ENCODE data around the gene RWDD2A.
"Not testable (repeated sequence)": the region's sequence is repeated elsewhere in the genome, so short reads cannot be mapped to it uniquely, and the experiment has no call there.

The RWDD2A gene

DNA sequence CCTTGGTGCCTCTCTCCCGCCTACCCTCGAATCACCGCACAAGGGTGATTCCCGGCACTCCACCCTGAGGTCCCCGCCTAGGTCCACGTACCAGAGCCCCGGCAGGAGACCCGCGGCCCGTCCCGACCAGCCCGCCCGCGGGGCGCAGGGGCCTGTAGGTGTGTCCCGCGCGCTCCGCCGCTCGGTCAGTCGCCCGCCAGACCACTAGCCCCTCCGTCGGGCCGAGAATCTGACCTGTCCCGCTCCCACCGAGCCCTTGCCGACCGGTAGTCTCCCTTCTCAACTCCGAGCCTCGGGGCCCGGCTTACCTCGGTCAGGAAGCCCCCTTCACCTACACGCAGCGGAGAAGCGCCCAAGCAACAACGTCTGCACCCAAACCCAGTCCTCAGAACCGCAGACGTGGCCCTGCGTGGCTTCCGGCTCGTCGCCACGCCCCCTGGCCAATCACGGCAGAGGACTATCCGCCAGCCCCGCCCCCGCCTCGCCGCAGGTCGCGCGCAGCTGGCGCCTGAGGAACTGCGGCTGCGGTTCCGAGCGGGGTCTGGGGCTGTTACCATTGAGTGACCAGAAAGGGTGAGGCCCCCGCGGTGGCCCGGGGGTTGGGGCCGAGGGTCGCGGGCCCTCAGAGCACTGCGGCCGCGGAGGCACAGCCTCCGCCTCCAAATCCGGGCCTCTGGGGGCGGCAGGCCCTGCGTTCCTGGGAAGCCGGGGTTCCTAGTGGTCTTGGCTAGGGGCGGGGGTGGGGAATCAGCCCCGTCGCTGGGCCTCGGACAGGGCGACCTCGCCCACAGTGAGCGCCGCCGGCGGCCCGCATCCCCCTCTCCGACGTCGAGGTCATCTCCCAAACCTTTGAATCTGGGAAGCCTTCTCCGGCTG lies at the start of gene RWDD2A, which contains the start of gene PGM3:
Gene RWDD2A, plus strand, starts transcription at position 487 of the 876 bp plus-strand sequence. CDS start 1,095 bp downstream, outside the sequence.
Gene PGM3, minus strand, starts transcription at position 395 of the 876 bp plus-strand sequence. CDS start 2,253 bp downstream, outside the sequence.
- DNase-seq = peak; percentile 96

DNA sequence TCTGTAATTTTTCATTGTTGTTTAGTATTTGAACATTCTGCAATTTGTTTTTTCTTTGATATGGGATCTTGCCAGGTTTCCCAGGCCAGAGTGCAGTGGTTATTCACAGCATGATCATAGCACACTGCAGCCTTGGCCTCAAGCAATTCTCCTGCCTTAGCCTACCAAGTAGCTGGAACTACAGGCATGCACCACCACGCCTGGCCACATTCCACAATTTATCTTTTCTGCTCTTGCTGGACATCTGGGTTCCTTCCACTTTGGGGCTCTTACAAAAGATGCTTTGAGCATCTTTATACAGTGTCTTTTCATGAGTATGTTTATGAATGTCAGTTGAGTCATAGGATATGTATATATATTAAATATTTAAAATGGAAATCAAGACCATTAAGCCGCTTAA lies 42.0 kb upstream of the RWDD2A start:
- DNase-seq = no peak

DNA sequence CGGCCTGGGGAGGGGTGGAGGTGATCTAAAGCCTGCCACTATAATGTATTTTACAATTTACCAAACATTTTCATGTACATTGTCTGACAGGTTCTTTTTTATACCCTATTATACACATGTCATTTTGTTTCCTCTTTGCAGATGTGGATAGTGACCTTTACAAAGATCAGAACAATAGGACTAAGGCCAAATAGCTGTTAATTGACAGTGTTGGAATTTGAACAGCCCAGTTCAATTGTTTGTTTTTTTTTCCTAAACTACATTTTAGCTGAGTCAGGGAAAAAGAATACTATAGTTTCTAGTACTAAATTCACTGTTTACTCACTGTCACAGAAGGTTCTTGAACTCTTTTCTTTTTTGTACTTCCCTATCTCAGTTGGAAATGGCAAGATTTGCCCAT lies 40.2 kb upstream of the RWDD2A start:
- no peak for DNase-seq

DNA sequence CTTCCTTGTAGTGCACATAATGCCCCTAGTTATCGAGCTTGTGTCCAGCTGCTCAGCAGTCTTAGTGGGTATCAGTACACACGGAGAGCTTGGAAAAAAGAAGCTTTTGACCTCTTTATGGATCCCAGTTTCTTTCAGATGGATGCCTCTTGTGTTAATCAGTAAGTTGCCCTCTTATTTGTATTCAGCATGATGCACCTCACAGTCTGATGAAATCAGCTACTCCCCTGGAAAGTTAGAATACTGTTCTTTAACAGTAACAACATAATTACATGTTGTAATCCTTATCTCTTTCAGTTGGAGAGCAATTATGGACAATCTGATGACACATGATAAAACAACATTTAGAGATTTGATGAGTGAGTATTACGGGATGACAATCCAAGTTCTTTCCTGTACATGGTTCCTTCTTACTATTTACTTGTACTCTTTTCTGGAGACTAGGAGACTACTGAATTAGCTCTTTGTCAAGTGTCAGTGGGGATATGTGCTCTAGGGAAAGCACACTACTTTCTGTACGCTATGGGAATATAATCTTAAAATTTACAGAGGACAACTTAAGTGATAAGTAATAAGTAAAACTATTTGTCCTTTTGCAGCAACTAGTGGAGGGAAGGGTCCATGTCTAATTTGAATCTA lies 39.2 kb upstream of the RWDD2A start:
- no peak for DNase-seq

DNA sequence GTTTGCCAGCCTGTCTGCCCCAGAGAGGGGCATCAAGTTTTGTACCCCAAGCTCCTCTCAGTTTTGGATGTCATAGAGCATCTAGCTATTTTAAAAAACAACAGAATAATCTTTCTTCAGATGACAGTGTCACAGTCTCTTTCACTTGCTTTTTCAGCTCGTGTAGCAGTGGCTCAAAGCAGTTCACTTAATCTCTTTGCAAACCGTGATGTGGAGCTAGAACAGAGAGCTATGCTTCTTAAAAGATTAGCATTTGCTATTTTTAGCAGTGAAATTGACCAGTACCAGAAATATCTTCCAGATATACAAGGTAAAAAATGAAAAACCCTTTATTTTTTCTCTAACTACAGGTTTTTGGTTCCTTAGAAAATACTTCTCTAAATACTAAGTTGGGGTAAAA lies 37.4 kb upstream of the RWDD2A start:
- DNase-seq = no peak

DNA sequence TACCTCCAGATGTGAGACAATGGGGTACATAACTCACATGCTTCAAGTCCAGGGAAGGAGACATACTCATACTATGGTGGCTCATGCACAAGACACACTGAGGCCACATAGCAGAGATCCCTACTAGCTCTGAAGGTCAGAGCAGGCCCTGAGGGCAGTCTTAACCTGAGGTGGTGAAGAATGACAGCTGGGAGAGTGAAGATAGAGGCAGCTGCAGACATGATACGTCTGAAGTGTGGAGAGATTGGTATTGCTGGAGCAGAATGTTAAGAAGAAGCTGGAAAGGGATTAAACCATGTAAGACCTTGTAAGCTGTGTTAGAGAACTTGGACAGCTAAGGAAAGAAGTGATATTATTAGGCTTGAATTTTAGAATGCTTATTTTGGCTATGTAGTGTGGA lies 33.0 kb upstream of the RWDD2A start:
- no peak for DNase-seq

DNA sequence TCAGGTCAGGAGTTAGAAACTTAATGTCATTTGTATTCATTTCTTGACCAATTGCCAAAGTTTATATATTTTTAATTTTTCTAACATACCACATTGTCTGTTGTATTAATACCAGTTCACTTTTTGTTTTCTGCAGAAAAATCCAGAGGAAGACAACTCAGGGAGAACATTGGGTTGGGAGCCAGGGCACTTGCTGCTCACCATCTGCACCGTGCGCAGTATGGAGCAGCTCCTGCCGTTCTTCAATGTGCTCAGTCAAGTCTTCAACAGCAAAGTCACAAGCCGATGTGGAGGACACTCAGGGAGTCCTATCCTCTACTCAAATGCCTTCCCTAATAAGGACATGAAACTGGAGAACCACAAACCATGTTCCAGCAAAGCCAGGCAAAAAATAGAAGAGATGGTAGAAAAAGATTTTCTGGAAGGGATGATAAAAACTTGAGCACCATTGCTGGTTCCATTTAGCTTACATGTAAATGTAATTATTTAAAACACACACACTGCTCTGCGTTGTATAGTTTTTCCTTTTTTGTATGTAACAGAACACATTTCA lies 25.4 kb upstream of the RWDD2A start:
- no peak for DNase-seq

DNA sequence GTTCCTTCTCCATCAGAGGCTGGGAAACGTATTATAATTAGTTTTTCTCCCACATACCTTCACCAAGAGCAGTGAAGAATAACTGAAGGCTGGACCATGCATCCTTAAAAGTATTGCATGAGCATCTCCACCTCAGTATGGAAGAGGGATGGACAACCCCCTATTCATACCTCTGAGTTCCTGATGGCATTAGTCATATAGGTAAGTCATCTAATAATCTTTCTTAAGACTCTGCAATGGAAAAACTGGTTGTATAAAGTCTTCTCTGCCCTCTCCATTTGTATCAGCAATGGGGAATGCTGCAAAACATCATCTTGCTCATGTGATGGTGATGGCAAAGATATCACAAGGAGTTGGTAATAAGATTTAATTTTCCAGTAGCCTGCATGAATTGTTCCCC lies 24.6 kb upstream of the RWDD2A start:
- no peak for DNase-seq

DNA sequence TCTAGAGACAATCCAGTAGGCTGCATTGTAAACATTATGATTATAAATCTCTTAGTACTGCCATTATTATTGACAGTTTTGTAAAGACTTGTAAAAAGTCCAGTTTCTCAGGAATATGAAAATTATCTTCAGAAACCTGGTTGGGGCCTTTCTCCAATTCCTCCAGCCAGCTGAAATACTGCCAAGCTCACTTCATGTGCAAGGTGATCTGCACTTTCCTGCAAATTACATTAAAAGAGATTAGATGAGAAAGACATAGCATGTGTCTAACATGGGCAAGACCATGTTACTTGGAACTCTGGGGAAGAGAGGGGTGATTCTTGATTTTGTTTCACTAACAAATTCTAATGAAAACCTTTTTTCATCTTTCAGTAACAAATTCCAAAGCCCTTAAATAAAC lies 24.1 kb upstream of the RWDD2A start:
- no peak for DNase-seq

DNA sequence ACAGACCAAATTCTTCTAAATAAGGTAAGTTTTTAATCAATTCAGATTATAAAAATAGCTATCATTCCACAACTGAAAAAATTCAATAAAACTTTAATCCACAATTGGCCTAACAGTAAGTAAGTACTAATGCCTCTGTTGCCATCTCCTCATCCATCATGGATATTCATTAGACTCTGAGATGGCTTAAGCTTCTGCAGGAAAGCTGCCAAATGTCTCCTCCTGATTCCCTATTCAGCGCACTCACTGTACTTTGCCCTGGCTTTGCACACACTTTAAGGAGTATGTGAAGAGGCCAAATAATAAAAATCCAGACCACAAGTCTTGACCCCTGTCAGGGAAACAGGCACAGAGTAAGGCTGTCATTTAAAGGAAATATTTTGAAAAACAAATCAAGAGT lies 23.6 kb upstream of the RWDD2A start:
- no peak for DNase-seq

DNA sequence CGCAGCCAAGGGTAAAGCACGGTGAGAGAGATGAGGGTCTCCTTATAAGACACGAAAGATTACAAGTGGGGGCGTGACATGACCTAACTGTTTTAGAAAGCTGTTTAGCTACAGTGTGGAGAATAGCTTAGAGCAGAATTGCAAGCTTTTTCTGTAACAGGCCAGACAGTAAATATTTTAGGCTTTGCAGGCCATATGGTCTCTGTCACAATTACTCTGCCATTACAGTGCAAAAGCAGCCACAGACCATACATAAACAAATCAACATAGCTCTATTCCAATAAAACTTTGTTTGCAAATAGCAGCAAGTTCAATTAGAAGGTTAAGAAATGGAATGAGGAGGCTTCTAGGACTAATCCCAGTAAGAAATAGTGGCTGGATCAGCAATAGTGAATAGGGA lies 16.9 kb upstream of the RWDD2A start:
- DNase-seq = no peak

DNA sequence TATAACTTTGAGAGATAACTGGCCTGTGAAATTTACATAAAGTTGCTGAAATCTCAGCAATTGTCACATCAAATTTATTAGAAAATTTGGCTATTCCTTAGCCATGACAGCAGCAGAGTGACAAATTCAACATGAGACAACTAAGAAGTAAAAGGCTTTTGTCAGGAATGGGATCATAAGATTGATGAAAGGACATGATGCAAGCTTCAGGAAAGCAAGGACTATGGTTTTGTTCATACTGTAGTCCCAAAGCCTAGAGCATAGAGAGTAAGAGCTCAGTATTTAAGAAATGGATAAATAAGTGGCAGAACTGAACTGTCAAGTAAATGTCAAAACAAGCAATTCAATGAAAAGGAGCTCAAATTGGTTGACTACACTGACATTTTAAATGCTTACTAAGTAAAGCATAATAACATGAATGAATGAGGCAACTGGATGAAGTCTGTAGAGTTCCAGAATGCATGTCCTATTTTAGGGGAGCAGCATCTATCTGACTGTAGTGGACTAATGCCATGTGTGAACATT lies 12.7 kb upstream of the RWDD2A start:
- DNase-seq = no peak

DNA sequence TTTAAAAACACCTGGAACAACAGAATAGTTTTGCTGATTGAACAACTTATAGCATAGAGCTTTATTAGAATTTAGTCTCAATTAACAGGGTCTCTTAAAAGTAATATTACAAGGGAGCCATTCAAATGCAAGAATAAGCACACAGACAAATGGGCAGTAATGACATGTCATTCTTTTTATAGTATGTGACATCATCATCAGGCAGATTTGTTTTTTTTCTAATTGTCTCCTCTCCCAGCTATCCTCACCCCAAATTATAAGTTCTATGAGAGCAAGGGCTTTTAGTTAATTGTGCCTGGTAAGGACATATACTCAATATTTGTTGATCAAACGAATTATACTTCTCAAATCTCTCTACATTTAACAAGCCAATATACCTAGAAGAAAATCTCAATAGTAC lies 11.0 kb upstream of the RWDD2A start:
- DNase-seq = no peak

DNA sequence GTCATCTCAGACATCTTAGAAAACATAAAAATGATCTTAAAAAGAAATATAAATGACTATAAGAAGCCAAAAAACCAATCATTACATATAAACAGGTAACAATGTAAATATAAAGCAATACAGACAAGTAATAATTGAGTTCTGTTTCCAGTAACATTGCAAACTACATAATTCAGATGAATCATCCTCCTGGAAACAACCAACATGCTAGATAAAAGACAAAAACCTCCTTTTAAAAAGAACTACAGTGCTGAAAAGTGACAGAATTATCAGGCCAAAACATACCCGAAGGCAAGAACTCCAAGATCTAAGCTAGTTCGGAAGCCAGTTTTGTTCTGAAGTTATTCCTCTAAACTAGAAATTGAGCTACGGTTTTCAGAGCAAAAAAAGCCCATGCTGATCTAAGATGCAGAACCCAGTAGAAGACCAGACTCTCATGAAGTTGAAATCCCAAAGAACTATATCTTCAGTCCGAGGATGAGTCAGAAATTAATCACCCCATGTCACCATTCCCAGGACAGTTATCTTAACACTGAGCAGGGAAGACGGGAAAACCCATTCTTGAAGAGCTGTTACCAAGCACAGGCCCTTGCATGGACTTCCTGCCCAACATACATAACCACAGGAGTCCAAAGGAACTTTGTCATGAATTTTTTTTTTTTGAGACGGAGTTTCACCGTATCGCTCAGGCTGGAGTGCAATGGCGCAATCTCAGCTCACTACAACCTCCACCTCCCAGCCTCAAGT lies 9.9 kb upstream of the RWDD2A start:
- DNase-seq = no peak

DNA sequence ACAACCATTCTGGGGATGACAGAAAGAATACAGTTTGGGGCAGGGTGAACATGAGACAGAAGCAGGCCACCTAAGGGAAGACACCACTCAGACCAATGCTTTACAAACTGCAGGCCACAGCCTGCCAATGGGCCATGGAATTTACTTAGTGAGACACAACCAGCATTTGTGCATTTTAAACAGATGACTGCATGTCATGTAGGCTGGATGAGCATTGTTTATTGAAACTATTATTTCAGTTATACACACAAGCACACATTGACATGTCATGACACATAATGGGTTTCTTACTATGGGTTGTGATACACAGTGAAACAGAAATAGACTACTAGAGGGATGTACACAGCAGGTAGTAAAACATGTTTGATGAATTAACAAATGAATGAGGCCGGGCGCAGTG lies 8.1 kb upstream of the RWDD2A start:
- no peak for DNase-seq

DNA sequence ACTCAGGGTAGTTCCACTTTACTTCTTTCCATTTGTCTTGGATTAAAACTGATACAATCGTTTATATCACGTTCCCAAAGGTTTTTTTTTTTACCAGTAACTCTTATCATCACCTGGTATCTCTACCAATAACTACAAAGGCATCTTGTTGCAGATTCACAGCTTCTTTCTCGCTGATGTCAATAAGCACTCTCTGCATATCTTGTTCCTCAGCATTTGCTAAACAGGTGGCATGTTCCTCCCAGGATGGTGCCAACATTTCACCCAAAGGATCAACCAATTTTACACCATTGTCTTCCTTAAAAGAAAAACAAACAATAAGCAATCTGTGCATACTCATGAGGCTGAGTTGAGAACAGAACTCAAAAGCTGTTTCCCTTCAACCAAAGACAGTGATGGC lies 4.7 kb upstream of the RWDD2A start:
- DNase-seq = no peak

DNA sequence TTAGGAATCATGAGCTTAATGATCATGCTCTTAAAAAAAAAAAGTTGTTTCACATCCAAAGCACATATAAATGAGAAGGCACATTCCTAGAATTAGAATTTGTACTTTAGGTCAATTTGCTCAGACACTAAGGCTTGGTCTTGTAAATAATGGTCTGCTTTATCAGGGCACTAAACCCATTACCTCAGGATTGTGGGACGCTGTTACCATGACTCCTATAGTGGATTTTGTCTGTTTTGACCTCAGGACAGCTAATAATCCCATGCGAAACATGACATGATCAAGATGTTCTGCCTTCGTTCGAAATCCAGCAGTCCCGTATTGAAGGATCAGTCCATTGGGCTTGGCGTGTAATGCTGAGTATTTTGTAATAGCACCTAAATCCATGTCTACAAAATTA lies 2.5 kb upstream of the RWDD2A start:
- no peak for DNase-seq

DNA sequence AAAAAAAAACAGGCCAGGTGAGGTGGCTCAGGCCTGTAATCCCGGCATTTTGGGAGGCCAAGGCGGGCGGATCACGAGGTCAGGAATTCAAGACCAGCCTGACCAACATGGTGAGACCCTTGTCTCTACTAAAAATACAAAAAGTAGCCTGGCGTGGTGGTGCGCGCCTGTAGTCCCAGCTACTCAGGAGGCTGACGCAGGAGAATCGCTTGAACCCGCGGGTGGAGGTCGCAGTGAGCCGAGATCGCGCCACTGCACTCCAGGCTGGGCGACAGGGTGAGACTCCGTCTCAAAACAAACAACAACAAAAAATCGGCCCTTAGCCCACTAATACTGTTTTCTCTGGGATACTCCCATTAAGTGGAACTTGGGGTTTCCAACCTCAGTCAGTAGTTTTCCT lies 1.2 kb upstream of the RWDD2A start:
- not testable (repeated sequence) for DNase-seq

DNA sequence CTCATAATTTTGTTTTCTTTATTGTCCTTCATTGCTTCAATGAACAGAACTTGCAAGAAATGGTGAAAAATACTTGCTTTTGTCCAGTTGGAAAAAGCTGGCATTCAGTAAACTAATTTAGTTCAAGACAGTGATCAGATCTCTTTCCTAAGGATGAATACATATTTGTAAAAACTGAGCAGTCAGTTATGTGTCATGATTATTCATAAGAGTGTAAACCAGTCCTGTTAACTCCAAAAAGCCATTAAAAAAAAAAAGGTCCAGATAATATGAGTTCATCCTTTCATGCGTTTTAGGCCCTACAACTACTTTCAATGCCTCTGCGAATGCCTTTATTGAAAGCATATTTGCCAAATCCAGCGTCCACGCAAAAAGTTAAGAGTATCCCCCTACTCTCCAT lies 701 bp upstream of the RWDD2A start:
- DNase-seq = no peak

DNA sequence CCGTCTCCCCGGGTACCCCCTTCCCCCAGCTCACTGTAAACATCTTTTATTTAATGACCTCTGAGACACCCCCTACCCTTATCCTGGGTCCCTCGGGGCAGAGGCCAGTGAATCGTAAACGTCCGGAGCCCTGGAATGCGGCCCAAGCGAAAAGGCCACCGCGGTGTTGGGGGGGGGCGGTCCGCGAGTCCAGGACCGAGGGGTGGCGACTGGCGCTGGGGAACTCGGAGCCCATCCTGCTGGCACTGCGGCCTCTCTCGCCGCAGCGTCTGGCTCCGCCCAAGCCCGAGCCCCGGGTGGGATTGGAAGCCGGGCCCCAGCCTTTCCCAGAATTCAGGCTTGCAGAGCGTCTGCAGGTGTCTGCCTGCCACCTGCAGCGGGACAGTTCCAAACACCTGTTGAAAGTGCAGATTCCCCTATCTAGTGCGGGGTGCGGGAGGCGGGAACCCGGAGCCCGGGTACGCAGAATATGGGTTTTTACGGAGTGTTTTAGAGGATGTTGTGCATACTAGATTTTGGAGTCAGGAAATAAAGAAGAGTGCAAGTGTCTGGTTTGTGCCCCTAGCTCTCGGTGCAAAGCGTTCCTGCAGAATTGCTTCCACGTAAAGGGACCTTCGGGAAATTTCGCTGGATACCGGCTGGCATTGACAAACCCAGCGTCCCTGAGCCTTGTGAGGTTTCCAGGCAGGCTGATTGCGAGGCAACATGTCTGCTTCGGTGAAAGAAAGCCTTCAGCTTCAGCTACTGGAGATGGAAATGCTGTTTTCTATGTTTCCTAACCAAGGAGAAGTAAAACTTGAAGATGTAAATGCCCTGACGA lies 800 bp downstream of the RWDD2A start:
- peak; percentile 73 for DNase-seq

DNA sequence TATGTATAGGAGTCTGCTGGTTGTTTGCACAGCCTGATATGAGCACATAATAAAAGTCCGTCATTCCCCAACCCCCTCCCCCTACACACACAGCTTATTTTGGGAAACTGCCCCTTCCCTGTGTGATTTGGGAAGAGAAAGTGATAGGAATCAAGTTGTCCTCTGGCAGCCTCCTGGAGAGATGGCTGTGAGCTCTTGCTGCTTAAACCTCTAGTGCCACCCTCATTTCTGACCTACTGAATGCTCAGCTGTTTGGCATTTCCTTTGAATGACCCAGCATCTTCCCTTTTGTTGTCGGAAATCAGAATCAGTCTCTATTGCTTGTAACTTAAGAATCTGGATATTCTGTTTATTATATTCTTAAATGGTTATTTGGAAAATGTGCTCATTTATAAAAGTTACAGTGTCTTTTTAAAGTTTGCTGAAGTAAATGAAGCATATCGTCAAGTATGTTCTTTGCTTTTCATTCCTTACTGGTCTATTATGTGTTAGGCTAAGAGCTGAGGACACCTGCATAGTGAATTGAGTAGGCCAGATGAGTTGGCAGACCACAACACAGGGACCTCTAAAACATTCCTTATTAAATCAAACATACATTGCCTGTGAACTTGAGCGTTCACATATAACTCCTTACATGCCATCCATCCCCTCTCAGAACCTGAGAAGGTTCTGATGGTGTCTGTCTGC lies 5.5 kb downstream of the RWDD2A start:
- DNase-seq = no peak
